Fibroblast of lung (primary cell): ENCODE results near the gene PGM5. TPM values are rescaled to one million over a fixed set of nuclear protein-coding genes. Genes with fewer than 3 reads are reported as not detected.
A peak's percentile ranks its signal among the peaks of the same experiment; 100 is the strongest.

Experiments used
- DNase-seq, 2 donors: peaks; one replicate each; pipeline versions ENCODE4 v3.0.0 to v3.0.0-alpha.2; 2010; ENCODE audit warnings: low read depth in 2 of 2
- H2AFZ ChIP-seq: 2 replicates; pipeline ENCODE4 v1.5.1; 2012; ENCODE audit warnings: low read length, control low read depth, inconsistent platforms
- H3K27ac ChIP-seq: 2 replicates; pipeline ENCODE4 v1.5.1; 2011; ENCODE audit warnings: low read length, control low read depth; ENCODE audit not compliant: insufficient read depth
- H3K27me3 ChIP-seq: 2 replicates; pipeline ENCODE4 v1.5.1; 2011; ENCODE audit warnings: mild to moderate bottlenecking, low read length; ENCODE audit not compliant: control insufficient read depth, insufficient read depth
- H3K36me3 ChIP-seq: 2 replicates; pipeline ENCODE4 v1.5.1; 2011; ENCODE audit warnings: low read length; ENCODE audit not compliant: control insufficient read depth, insufficient read depth
- H3K4me1 ChIP-seq: 2 replicates; pipeline ENCODE4 v1.5.1; 2011; ENCODE audit warnings: low read length; ENCODE audit not compliant: control insufficient read depth, insufficient read depth; ENCODE audit errors: extremely low read depth
- H3K4me2 ChIP-seq: 2 replicates; pipeline ENCODE4 v1.5.1; 2011; ENCODE audit warnings: low read length, control low read depth; ENCODE audit not compliant: insufficient read depth; ENCODE audit errors: extremely low read depth
- H3K4me3 ChIP-seq, 4 experiments: fragments of 200-600 bp in 1 of 4; sonication (generic) in 1 of 4; replicated peaks in 1 of 4; 2 replicates each; pipeline ENCODE4 v1.5.1; 2011 to 2016; ENCODE audit warnings: low read length in 4 of 4, low read depth in 3 of 4, mild to moderate bottlenecking in 3 of 4, control low read depth in 2 of 4, inconsistent platforms in 1 of 4, mixed read lengths in 1 of 4; ENCODE audit not compliant: insufficient read depth in 1 of 4; ENCODE audit errors: control extremely low read depth in 1 of 4
- H3K79me2 ChIP-seq: 2 replicates; pipeline ENCODE4 v1.5.1; 2012; ENCODE audit warnings: mild to moderate bottlenecking, low read length, inconsistent platforms; ENCODE audit not compliant: control insufficient read depth, insufficient read depth
- H3K9ac ChIP-seq: 2 replicates; pipeline ENCODE4 v1.5.1; 2011; ENCODE audit warnings: mild to moderate bottlenecking, low read length, control low read depth; ENCODE audit not compliant: insufficient read depth
- H3K9me3 ChIP-seq: 2 replicates; pipeline ENCODE4 v1.5.1; 2012; ENCODE audit warnings: low read depth, low read length; ENCODE audit not compliant: control insufficient read depth, insufficient read depth
- H4K20me1 ChIP-seq: 2 replicates; pipeline ENCODE4 v1.5.1; 2011; ENCODE audit warnings: low read length; ENCODE audit not compliant: control insufficient read depth, insufficient read depth; ENCODE audit errors: extremely low read depth
- CTCF ChIP-seq, 2 donors: IDR thresholded peaks in 1 of 2; conservative IDR thresholded peaks in 1 of 2; 1 replicate in 1 of 2; 2 replicates in 1 of 2; pipeline ENCODE4 v1.5.1; 2011 to 2012; ENCODE audit warnings: low read length in 2 of 2, control low read depth in 1 of 2, inconsistent platforms in 1 of 2, low read depth in 1 of 2, mild to moderate bottlenecking in 1 of 2
- EZH2 ChIP-seq: IDR thresholded peaks from 2 replicates; pipeline ENCODE4 v1.5.1; 2012; ENCODE audit warnings: low read length, control low read depth, mild to moderate bottlenecking; ENCODE audit errors: missing control alignments
- polyA plus RNA-seq, 2 donors: library from polyadenylated mRNA; depleted of rRNA in 1 of 2; stranded (reverse) in 1 of 2; unstranded in 1 of 2; fragments of >200 nt; gene quantifications; 2 replicates each; pipeline ENCODE4 v1.2.1, GENCODE V29; 2011 to 2012; ENCODE audit warnings: missing spikeins in 1 of 2
- total RNA-seq: library from RNA; depleted of rRNA; stranded (reverse); fragments of >200 nt; gene quantifications from 2 replicates; pipeline ENCODE4 v1.2.1, GENCODE V29; 2014

Gene PGM5
- total and polyA plus RNA-seq, 2 donors (not counting 1 experiment from before 2014, with no cell fraction given): 42.6 to 113 TPM

- Histone ChIP-seq H3K9me3 (no peaks in the 10 kb centered on the region), H3K4me3 (no peak overlapping the region), H3K4me1 (peaks cover 5% of the 10 kb centered on the region), H3K4me2 (no peak overlapping the region), H3K27ac (no peak overlapping the region), H4K20me1 (no peaks in the 10 kb centered on the region), H3K27me3 (no peaks in the 10 kb centered on the region), H3K79me2 (no peaks in the 10 kb centered on the region), H2AFZ (no peak overlapping the region), H3K36me3 (no peaks in the 10 kb centered on the region), H3K9ac (no peak overlapping the region)
- TF ChIP-seq CTCF (conservative IDR thresholded peaks at IDR 0.05 in 1 of 2, IDR thresholded peaks at IDR 0.05 in 1 of 2; ENCODE audit: low read depth in 1 of 2, low read length in 2 of 2) (no peak), EZH2 (no peak)
- no peak for DNase-seq
Measured at GRCh38 chr9:68506551-68506950, 150.1 kb downstream of the PGM5 start.

- Histone ChIP-seq H3K27ac (no peak overlapping the region), H3K4me2 (peak overlapping the region; percentile 19)
- DNase-seq: peak in 1 of 2 donors; percentile 71
Measured at GRCh38 chr9:68507130-68507805, 150.9 kb downstream of the PGM5 start.

GRCh38 chr9:68507806-68508145 lies 151.4 kb downstream of the PGM5 start:
- Histone ChIP-seq H3K27me3 (no peaks in the 10 kb centered on the region), H3K4me1 (peaks cover 5% of the 10 kb centered on the region), H3K36me3 (no peaks in the 10 kb centered on the region), H3K4me3 (no peak overlapping the region), H4K20me1 (no peaks in the 10 kb centered on the region), H3K9ac (no peak overlapping the region), H2AFZ (no peak overlapping the region), H3K4me2 (no peak overlapping the region), H3K79me2 (no peaks in the 10 kb centered on the region), H3K9me3 (no peaks in the 10 kb centered on the region), H3K27ac (no peak overlapping the region)
- TF ChIP-seq CTCF (conservative IDR thresholded peaks at IDR 0.05 in 1 of 2, IDR thresholded peaks at IDR 0.05 in 1 of 2; ENCODE audit: low read depth in 1 of 2, low read length in 2 of 2) (no peak), EZH2 (no peak)
- DNase-seq: no peak

More at GRCh38 chr9:68507130-68507805, 150.9 kb downstream of the PGM5 start:
- TF ChIP-seq CTCF (conservative IDR thresholded peaks at IDR 0.05 in 1 of 2, IDR thresholded peaks at IDR 0.05 in 1 of 2; ENCODE audit: low read depth in 1 of 2, low read length in 2 of 2) (peak; percentile 51 to 65), EZH2 (no peak)
- H3K4me3 ChIP-seq: no peak overlapping the region
- H4K20me1 ChIP-seq: no peaks in the 10 kb centered on the region
- H3K79me2 ChIP-seq: no peaks in the 10 kb centered on the region
- no peaks in the 10 kb centered on the region for H3K9me3 ChIP-seq
- no peak overlapping the region for H3K9ac ChIP-seq
- no peaks in the 10 kb centered on the region for H3K36me3 ChIP-seq
- H3K27me3 ChIP-seq: no peaks in the 10 kb centered on the region
- no peak overlapping the region for H2AFZ ChIP-seq
- peaks cover 5% of the 10 kb centered on the region for H3K4me1 ChIP-seq
